WTC11 (cell line): ENCODE measurements around the gene MAPT. TPM values are rescaled to one million over a fixed set of nuclear protein-coding genes. Genes with fewer than 3 reads are reported as not detected.

ENCODE experiments used
- ATAC-seq: fragments of 200-7000 bp; cut with Tn5 transposase; 2 replicates; pipeline ENCODE4 v1.10.0; 2021; ENCODE audit warnings: mild to moderate bottlenecking, moderate library complexity
- CTCF ChIA-PET: fragments of 300-600 bp; sonication (Branson Sonifier 250); formaldehyde crosslinking; loops from one replicate; lab custom pipeline; 2021; ENCODE audit warnings: antibody characterized with exemption; lab: Charles Lee
- POLR2A ChIA-PET: fragments of 350-600 bp; sonication (Branson Sonifier 250); formaldehyde crosslinking; loops from one replicate; lab custom pipeline; 2021; ENCODE audit warnings: antibody characterized with exemption; lab: Charles Lee
- DNase-seq: peaks from one replicate; pipeline ENCODE4 v3.0.0; 2021; ENCODE audit warnings: low spot score
- H3K27ac Mint-ChIP-seq: 2 replicates; pipeline ENCODE4 v1.8.0; 2021; ENCODE audit warnings: mixed read lengths
- H3K27me3 Mint-ChIP-seq: 2 replicates; pipeline ENCODE4 v1.8.0; 2021; ENCODE audit warnings: low read depth, mild to moderate bottlenecking, moderate library complexity, mixed read lengths
- H3K36me3 Mint-ChIP-seq: 2 replicates; pipeline ENCODE4 v1.8.0; 2021; ENCODE audit warnings: mixed read lengths
- H3K4me1 Mint-ChIP-seq: 2 replicates; pipeline ENCODE4 v1.8.0; 2022; ENCODE audit warnings: mixed read lengths
- H3K4me3 Mint-ChIP-seq: 2 replicates; pipeline ENCODE4 v1.8.0; 2021; ENCODE audit warnings: mild to moderate bottlenecking, moderate library complexity, mixed read lengths
- H3K9me3 Mint-ChIP-seq: 2 replicates; pipeline ENCODE4 v1.8.0; 2021; ENCODE audit warnings: mixed read lengths
- EMX1 ChIP-seq: fragments of 250-450 bp; sonication (Bioruptor Pico); IDR thresholded peaks from 2 replicates; pipeline ENCODE4 v1.8.0; 2021; ENCODE audit warnings: mild to moderate bottlenecking
- ESRRA ChIP-seq: sonication (generic); formaldehyde crosslinking; IDR thresholded peaks from 2 replicates; pipeline ENCODE4 v1.8.1; 2022; ENCODE audit warnings: mild to moderate bottlenecking, missing genetic modification reagents, borderline replicate concordance
- FOXJ3 ChIP-seq: sonication (generic); formaldehyde crosslinking; IDR thresholded peaks from 2 replicates; pipeline ENCODE4 v1.9.0; 2021; ENCODE audit warnings: missing genetic modification reagents, mild to moderate bottlenecking, borderline replicate concordance
- FOXK1 ChIP-seq: sonication (generic); formaldehyde crosslinking; IDR thresholded peaks from 2 replicates; pipeline ENCODE4 v1.8.0; 2022; ENCODE audit warnings: mild to moderate bottlenecking, moderate library complexity, missing genetic modification reagents
- FOXP1 ChIP-seq: sonication (generic); formaldehyde crosslinking; IDR thresholded peaks from 2 replicates; pipeline ENCODE4 v1.8.0; 2022; ENCODE audit warnings: missing genetic modification reagents, mild to moderate bottlenecking, moderate library complexity, borderline replicate concordance
- GABPB1 ChIP-seq: sonication (generic); formaldehyde crosslinking; IDR thresholded peaks from 2 replicates; pipeline ENCODE4 v1.8.1; 2023; ENCODE audit warnings: mild to moderate bottlenecking, missing genetic modification reagents
- GTF2I ChIP-seq: fragments of 250-450 bp; sonication (Bioruptor Pico); conservative IDR thresholded peaks from 2 replicates; pipeline ENCODE4 v1.4.0; 2021; ENCODE audit warnings: mild to moderate bottlenecking
- JAZF1 ChIP-seq: fragments of 250-450 bp; sonication (Bioruptor Pico); IDR thresholded peaks from 2 replicates; pipeline ENCODE4 v1.9.0; 2021; ENCODE audit warnings: moderate library complexity, mild to moderate bottlenecking, inconsistent platforms
- JUN ChIP-seq: sonication (generic); formaldehyde crosslinking; IDR thresholded peaks from 2 replicates; pipeline ENCODE4 v1.8.0; 2023; ENCODE audit warnings: mild to moderate bottlenecking, missing genetic modification reagents
- KAT7 ChIP-seq: sonication (generic); formaldehyde crosslinking; IDR thresholded peaks from 2 replicates; pipeline ENCODE4 v1.8.1; 2023; ENCODE audit warnings: missing genetic modification reagents, mild to moderate bottlenecking, borderline replicate concordance
- TEAD1 ChIP-seq: sonication (generic); formaldehyde crosslinking; IDR thresholded peaks from 2 replicates; pipeline ENCODE4 v1.8.0; 2022; ENCODE audit warnings: mild to moderate bottlenecking, missing genetic modification reagents
- total RNA-seq: library from RNA; stranded (reverse); gene quantifications from 3 replicates; pipeline ENCODE4 v1.2.3, GENCODE V29; 2021
- TF ChIP-seq, protein P1 (sequence below): fragments of 200-600 bp; IDR thresholded peaks from 2 replicates; pipeline ENCODE4 v1.8.0; 2022; ENCODE audit warnings: antibody characterized with exemption
- TF ChIP-seq, protein P2 (sequence below): sonication (generic); formaldehyde crosslinking; IDR thresholded peaks from 2 replicates; pipeline ENCODE4 v1.8.0; 2022; ENCODE audit warnings: missing genetic modification reagents
- TF ChIP-seq, protein P3 (sequence below): fragments of 250-450 bp; sonication (Bioruptor Pico); IDR thresholded peaks from 2 replicates; pipeline ENCODE4 v1.8.0; 2021; ENCODE audit warnings: mild to moderate bottlenecking
- TF ChIP-seq, protein P4 (sequence below): sonication (generic); formaldehyde crosslinking; IDR thresholded peaks from 2 replicates; pipeline ENCODE4 v1.8.1; 2023; ENCODE audit warnings: mild to moderate bottlenecking, moderate library complexity, missing genetic modification reagents
- TF ChIP-seq, protein P5 (sequence below): sonication (generic); formaldehyde crosslinking; IDR thresholded peaks from 2 replicates; pipeline ENCODE4 v1.8.1; 2023; ENCODE audit warnings: mild to moderate bottlenecking, missing genetic modification reagents, moderate library complexity
- TF ChIP-seq, protein P6 (sequence below): sonication (generic); formaldehyde crosslinking; IDR thresholded peaks from 2 replicates; pipeline ENCODE4 v1.8.1; 2022; ENCODE audit warnings: missing genetic modification reagents, borderline replicate concordance
- TF ChIP-seq, protein P7 (sequence below): sonication (generic); formaldehyde crosslinking; IDR thresholded peaks from 2 replicates; pipeline ENCODE4 v1.8.1; 2022; ENCODE audit warnings: low read depth, mild to moderate bottlenecking, moderate library complexity, missing genetic modification reagents, borderline replicate concordance
- TF ChIP-seq, protein P8 (sequence below): sonication (generic); formaldehyde crosslinking; IDR thresholded peaks from 2 replicates; pipeline ENCODE4 v1.8.0; 2022; ENCODE audit warnings: mild to moderate bottlenecking, missing genetic modification reagents

The MAPT gene
- total RNA-seq, 1 experiment from 2014 or later, result 2.2 TPM

DNA sequence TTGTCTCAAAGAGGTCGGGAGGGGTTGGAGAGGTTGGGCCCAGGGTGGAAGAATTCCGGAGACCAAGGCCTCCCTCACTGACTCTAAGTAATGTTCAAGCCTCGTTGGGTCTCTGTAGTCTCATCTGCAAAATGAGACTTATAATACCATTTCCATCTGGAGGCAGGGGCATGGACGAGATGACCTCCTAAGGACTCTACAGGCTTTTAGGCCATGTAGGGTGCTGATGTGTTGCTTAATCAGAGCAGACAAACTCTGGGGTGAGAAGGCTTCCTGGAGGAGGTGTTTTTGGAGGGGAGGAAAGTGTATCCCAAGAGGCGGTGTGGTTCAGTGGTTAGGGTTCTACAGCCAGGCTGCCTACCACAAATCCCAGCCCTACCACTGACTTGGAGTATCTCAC lies 46.6 kb upstream of the MAPT start (continued):
- TF ChIP-seq, protein P1, sequence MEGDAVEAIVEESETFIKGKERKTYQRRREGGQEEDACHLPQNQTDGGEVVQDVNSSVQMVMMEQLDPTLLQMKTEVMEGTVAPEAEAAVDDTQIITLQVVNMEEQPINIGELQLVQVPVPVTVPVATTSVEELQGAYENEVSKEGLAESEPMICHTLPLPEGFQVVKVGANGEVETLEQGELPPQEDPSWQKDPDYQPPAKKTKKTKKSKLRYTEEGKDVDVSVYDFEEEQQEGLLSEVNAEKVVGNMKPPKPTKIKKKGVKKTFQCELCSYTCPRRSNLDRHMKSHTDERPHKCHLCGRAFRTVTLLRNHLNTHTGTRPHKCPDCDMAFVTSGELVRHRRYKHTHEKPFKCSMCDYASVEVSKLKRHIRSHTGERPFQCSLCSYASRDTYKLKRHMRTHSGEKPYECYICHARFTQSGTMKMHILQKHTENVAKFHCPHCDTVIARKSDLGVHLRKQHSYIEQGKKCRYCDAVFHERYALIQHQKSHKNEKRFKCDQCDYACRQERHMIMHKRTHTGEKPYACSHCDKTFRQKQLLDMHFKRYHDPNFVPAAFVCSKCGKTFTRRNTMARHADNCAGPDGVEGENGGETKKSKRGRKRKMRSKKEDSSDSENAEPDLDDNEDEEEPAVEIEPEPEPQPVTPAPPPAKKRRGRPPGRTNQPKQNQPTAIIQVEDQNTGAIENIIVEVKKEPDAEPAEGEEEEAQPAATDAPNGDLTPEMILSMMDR, result no peak
- no peak for TF ChIP-seq EMX1 (CRISPR knock-in tag)
- TF ChIP-seq, protein P2, sequence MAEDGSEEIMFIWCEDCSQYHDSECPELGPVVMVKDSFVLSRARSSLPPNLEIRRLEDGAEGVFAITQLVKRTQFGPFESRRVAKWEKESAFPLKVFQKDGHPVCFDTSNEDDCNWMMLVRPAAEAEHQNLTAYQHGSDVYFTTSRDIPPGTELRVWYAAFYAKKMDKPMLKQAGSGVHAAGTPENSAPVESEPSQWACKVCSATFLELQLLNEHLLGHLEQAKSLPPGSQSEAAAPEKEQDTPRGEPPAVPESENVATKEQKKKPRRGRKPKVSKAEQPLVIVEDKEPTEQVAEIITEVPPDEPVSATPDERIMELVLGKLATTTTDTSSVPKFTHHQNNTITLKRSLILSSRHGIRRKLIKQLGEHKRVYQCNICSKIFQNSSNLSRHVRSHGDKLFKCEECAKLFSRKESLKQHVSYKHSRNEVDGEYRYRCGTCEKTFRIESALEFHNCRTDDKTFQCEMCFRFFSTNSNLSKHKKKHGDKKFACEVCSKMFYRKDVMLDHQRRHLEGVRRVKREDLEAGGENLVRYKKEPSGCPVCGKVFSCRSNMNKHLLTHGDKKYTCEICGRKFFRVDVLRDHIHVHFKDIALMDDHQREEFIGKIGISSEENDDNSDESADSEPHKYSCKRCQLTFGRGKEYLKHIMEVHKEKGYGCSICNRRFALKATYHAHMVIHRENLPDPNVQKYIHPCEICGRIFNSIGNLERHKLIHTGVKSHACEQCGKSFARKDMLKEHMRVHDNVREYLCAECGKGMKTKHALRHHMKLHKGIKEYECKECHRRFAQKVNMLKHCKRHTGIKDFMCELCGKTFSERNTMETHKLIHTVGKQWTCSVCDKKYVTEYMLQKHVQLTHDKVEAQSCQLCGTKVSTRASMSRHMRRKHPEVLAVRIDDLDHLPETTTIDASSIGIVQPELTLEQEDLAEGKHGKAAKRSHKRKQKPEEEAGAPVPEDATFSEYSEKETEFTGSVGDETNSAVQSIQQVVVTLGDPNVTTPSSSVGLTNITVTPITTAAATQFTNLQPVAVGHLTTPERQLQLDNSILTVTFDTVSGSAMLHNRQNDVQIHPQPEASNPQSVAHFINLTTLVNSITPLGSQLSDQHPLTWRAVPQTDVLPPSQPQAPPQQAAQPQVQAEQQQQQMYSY (CRISPR knock-in tag), result no peak
- TF ChIP-seq, all 79 proteins: peak for 0

DNA sequence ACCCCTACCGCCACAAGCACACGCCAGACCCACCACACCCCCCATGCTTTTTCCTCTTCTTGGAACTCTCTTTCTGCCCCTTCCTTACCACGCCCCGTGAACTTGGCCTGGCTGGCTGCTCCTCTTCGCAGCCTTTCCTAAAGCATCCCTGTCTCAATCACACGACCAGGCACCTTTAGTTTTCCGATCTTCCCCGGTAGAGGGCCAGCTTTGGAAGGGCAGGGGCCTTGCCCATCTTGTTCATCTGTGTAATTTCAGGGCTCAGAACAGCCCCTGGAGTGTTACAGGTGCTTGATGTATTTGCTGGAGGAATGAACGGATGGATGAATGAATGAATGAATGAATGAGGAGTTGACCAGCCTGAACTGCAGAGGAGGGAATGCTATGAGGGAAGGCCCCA lies 45.9 kb upstream of the MAPT start:
- DNase-seq, result no peak
- H3K36me3 Mint-ChIP-seq, result no peaks in the 10 kb centered on the region
- H3K27ac Mint-ChIP-seq, result no peak overlapping the region
- ChIA-PET CTCF (interaction anchor here (0.8 to 2.3 kb wide), 4 partner anchors 14 to 208 kb away, joined by 3 to 12 read pairs (median 4); no protein-coding TSS in a partner anchor), POLR2A (no interaction called here)
- no peaks in the 10 kb centered on the region for H3K9me3 Mint-ChIP-seq
- no peaks in the 10 kb centered on the region for H3K4me1 Mint-ChIP-seq
- no peak for ATAC-seq
- H3K27me3 Mint-ChIP-seq, result no peaks in the 10 kb centered on the region; the same call in 1 of the 2 replicates
- TF ChIP-seq JAZF1 (no peak), FOXJ3 (no peak), JUN (no peak), FOXK1 (CRISPR knock-in tag) (no peak), ESRRA (CRISPR knock-in tag) (no peak), TEAD1 (CRISPR knock-in tag) (no peak), GTF2I (CRISPR knock-in tag) (no peak), GABPB1 (CRISPR knock-in tag) (no peak), KAT7 (CRISPR knock-in tag) (no peak), FOXP1 (CRISPR knock-in tag) (no peak)
- TF ChIP-seq, protein P3, sequence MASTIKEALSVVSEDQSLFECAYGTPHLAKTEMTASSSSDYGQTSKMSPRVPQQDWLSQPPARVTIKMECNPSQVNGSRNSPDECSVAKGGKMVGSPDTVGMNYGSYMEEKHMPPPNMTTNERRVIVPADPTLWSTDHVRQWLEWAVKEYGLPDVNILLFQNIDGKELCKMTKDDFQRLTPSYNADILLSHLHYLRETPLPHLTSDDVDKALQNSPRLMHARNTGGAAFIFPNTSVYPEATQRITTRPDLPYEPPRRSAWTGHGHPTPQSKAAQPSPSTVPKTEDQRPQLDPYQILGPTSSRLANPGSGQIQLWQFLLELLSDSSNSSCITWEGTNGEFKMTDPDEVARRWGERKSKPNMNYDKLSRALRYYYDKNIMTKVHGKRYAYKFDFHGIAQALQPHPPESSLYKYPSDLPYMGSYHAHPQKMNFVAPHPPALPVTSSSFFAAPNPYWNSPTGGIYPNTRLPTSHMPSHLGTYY (CRISPR knock-in tag), result no peak
- TF ChIP-seq, protein P4, sequence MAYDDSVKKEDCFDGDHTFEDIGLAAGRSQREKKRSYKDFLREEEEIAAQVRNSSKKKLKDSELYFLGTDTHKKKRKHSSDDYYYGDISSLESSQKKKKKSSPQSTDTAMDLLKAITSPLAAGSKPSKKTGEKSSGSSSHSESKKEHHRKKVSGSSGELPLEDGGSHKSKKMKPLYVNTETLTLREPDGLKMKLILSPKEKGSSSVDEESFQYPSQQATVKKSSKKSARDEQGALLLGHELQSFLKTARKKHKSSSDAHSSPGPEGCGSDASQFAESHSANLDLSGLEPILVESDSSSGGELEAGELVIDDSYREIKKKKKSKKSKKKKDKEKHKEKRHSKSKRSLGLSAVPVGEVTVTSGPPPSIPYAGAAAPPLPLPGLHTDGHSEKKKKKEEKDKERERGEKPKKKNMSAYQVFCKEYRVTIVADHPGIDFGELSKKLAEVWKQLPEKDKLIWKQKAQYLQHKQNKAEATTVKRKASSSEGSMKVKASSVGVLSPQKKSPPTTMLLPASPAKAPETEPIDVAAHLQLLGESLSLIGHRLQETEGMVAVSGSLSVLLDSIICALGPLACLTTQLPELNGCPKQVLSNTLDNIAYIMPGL (CRISPR knock-in tag), result no peak
- TF ChIP-seq, protein P5, sequence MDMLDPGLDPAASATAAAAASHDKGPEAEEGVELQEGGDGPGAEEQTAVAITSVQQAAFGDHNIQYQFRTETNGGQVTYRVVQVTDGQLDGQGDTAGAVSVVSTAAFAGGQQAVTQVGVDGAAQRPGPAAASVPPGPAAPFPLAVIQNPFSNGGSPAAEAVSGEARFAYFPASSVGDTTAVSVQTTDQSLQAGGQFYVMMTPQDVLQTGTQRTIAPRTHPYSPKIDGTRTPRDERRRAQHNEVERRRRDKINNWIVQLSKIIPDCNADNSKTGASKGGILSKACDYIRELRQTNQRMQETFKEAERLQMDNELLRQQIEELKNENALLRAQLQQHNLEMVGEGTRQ (CRISPR knock-in tag), result no peak
- TF ChIP-seq, protein P6, sequence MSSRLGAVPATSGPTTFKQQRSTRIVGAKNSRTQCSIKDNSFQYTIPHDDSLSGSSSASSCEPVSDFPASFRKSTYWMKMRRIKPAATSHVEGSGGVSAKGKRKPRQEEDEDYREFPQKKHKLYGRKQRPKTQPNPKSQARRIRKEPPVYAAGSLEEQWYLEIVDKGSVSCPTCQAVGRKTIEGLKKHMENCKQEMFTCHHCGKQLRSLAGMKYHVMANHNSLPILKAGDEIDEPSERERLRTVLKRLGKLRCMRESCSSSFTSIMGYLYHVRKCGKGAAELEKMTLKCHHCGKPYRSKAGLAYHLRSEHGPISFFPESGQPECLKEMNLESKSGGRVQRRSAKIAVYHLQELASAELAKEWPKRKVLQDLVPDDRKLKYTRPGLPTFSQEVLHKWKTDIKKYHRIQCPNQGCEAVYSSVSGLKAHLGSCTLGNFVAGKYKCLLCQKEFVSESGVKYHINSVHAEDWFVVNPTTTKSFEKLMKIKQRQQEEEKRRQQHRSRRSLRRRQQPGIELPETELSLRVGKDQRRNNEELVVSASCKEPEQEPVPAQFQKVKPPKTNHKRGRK (CRISPR knock-in tag), result no peak
- TF ChIP-seq, protein P7, sequence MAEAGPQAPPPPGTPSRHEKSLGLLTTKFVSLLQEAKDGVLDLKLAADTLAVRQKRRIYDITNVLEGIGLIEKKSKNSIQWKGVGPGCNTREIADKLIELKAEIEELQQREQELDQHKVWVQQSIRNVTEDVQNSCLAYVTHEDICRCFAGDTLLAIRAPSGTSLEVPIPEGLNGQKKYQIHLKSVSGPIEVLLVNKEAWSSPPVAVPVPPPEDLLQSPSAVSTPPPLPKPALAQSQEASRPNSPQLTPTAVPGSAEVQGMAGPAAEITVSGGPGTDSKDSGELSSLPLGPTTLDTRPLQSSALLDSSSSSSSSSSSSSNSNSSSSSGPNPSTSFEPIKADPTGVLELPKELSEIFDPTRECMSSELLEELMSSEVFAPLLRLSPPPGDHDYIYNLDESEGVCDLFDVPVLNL (CRISPR knock-in tag), result no peak
- TF ChIP-seq, protein P8, sequence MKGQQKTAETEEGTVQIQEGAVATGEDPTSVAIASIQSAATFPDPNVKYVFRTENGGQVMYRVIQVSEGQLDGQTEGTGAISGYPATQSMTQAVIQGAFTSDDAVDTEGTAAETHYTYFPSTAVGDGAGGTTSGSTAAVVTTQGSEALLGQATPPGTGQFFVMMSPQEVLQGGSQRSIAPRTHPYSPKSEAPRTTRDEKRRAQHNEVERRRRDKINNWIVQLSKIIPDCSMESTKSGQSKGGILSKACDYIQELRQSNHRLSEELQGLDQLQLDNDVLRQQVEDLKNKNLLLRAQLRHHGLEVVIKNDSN (CRISPR knock-in tag), result no peak
- H3K4me3 Mint-ChIP-seq, result no peak overlapping the region
